Peyer's patch (tissue), 4 donors: Measurements from ENCODE around the gene IQCE. TPM values are rescaled to one million over a fixed set of nuclear protein-coding genes. Genes with fewer than 3 reads are reported as not detected.

Experiments used
- DNase-seq, 3 donors: peaks; one replicate each; pipeline ENCODE4 v3.0.0-alpha.2; 2017 to 2019
- H3K27ac ChIP-seq, 4 donors: fragments of 200-600 bp; sonication (generic); one replicate each; pipeline ENCODE4 v1.5.1; 2016 to 2019
- H3K27me3 ChIP-seq, 2 donors: fragments of 200-600 bp; sonication (generic); one replicate each; pipeline ENCODE4 v1.5.1; 2019
- H3K36me3 ChIP-seq, 3 donors: fragments of 200-600 bp; sonication (generic); one replicate each; pipeline ENCODE4 v1.5.1; 2016 to 2019
- H3K4me1 ChIP-seq, 4 donors: fragments of 200-600 bp; sonication (generic); one replicate each; pipeline ENCODE4 v1.5.1; 2016 to 2019
- H3K4me3 ChIP-seq, 4 donors: fragments of 200-600 bp; sonication (generic); 1 replicate in 3 of 4; 2 replicates in 1 of 4; pipeline ENCODE4 v1.5.1; 2016 to 2019; ENCODE audit warnings: mild to moderate bottlenecking in 1 of 4
- H3K9me3 ChIP-seq, 4 donors: fragments of 200-600 bp; sonication (generic); one replicate each; pipeline ENCODE4 v1.5.1; 2016 to 2019; ENCODE audit warnings: mild to moderate bottlenecking in 1 of 4
- CTCF ChIP-seq, 6 experiments: fragments of 450-650 bp in 4 of 6; fragments of 200-600 bp in 2 of 6; sonication (generic) in 1 of 6; IDR thresholded peaks; one replicate each; pipeline ENCODE4 v1.5.1; 2017 to 2019; ENCODE audit warnings: antibody characterized with exemption in 6 of 6, mild to moderate bottlenecking in 3 of 6, moderate library complexity in 1 of 6
- POLR2A ChIP-seq, 2 donors: fragments of 450-650 bp; IDR thresholded peaks; one replicate each; pipeline ENCODE4 v1.5.1; 2017; ENCODE audit warnings: antibody characterized with exemption in 2 of 2, mild to moderate bottlenecking in 2 of 2, moderate library complexity in 2 of 2
- total RNA-seq, 4 donors: library from RNA; depleted of rRNA; stranded (reverse); fragments of >200 nt; gene quantifications; one replicate each; pipeline ENCODE4 v1.1.0, GENCODE V29; 2016

IQCE gene
- total RNA-seq, 4 donors from 2014 or later, result 30.0 to 159 (median 72.2) TPM

- peaks cover 0 to 55% (median 47%) of the 10 kb centered on the region in 4 donors for H3K4me1 ChIP-seq
- no peaks in the 10 kb centered on the region for H3K36me3 ChIP-seq
- TF ChIP-seq POLR2A (IDR thresholded peaks at IDR 0.05) (no peak), CTCF (IDR thresholded peaks at IDR 0.05) (no peak)
- no peak for DNase-seq
- peak overlapping the region; percentile 62 to 97 (median 88) for H3K27ac ChIP-seq
- no peaks in the 10 kb centered on the region for H3K9me3 ChIP-seq
- H3K4me3 ChIP-seq, result peak overlapping the region in 1 of 4 donors; percentile 32
- no peaks in the 10 kb centered on the region for H3K27me3 ChIP-seq
Measured at GRCh38 chr7:2512179-2512661, 46.6 kb upstream of the IQCE start.

- no peaks in the 10 kb centered on the region for H3K9me3 ChIP-seq
- no peak for DNase-seq
- no peaks in the 10 kb centered on the region for H3K27me3 ChIP-seq
- H3K27ac ChIP-seq, result peak overlapping the region; percentile 62 to 97 (median 88)
- TF ChIP-seq POLR2A (IDR thresholded peaks at IDR 0.05), result no peak
- no peak for TF ChIP-seq CTCF (IDR thresholded peaks at IDR 0.05)
- H3K4me1 ChIP-seq, result peaks cover 0 to 55% (median 46%) of the 10 kb centered on the region in 4 donors
- H3K4me3 ChIP-seq, result no peak overlapping the region
- no peaks in the 10 kb centered on the region for H3K36me3 ChIP-seq
Measured at GRCh38 chr7:2512713-2513112, 46.1 kb upstream of the IQCE start.

- Histone ChIP-seq H3K27me3 (no peaks in the 10 kb centered on the region), H3K27ac (peak overlapping the region in 1 of 4 donors; percentile 97), H3K4me3 (no peak overlapping the region), H3K9me3 (no peaks in the 10 kb centered on the region), H3K4me1 (peaks cover 0 to 54% (median 45%) of the 10 kb centered on the region in 4 donors), H3K36me3 (no peaks in the 10 kb centered on the region)
- DNase-seq, result no peak
- TF ChIP-seq POLR2A (IDR thresholded peaks at IDR 0.05) (no peak), CTCF (IDR thresholded peaks at IDR 0.05) (no peak)
Measured at GRCh38 chr7:2513702-2514101, 45.1 kb upstream of the IQCE start.

- no peaks in the 10 kb centered on the region for H3K9me3 ChIP-seq
- peaks cover 0 to 51% (median 39%) of the 10 kb centered on the region in 4 donors for H3K4me1 ChIP-seq
- no peaks in the 10 kb centered on the region for H3K36me3 ChIP-seq
- H3K27ac ChIP-seq, result no peak overlapping the region
- H3K4me3 ChIP-seq, result no peak overlapping the region
- TF ChIP-seq CTCF (IDR thresholded peaks at IDR 0.05) (no peak), POLR2A (IDR thresholded peaks at IDR 0.05) (no peak)
- no peak for DNase-seq
- H3K27me3 ChIP-seq, result no peaks in the 10 kb centered on the region
Measured at GRCh38 chr7:2514473-2515423, 44.0 kb upstream of the IQCE start.

GRCh38 chr7:2515424-2516193 is 43.2 kb upstream of the IQCE start:
- TF ChIP-seq CTCF (IDR thresholded peaks at IDR 0.05), result no peak
- no peak for TF ChIP-seq POLR2A (IDR thresholded peaks at IDR 0.05)
- H3K4me1 ChIP-seq, result peaks cover 0 to 46% (median 32%) of the 10 kb centered on the region in 4 donors
- H3K9me3 ChIP-seq, result no peaks in the 10 kb centered on the region
- H3K27ac ChIP-seq, result no peak overlapping the region
- no peaks in the 10 kb centered on the region for H3K36me3 ChIP-seq
- DNase-seq, result no peak
- no peak overlapping the region for H3K4me3 ChIP-seq
- H3K27me3 ChIP-seq, result no peaks in the 10 kb centered on the region
